ENCODE measurements around the gene ANKRD33B.

Gene ANKRD33B

DNA sequence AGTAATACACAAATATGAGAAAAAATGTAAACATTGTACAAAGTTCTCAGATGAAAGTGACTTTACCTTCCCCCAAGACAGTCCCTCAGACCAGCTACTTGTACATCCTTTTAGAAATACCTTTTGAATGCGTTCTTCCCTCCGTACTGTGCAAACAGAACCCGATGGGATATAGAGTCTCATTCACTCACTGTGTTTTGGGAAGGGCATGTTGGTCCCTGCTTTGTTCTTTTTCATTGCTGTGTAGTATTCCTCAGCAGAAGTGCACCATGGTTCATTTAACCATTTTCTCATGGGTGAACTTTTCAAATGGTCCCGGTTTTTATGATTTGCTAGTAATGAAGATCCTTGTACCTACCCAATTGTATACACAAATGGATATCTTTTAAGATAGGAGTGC lies 94.4 kb downstream of the ANKRD33B start:
- H3K4me3 ChIP-seq (ENCODE audit: low read depth, low read length) = no peak overlapping the region
- TF ChIP-seq, protein P1, sequence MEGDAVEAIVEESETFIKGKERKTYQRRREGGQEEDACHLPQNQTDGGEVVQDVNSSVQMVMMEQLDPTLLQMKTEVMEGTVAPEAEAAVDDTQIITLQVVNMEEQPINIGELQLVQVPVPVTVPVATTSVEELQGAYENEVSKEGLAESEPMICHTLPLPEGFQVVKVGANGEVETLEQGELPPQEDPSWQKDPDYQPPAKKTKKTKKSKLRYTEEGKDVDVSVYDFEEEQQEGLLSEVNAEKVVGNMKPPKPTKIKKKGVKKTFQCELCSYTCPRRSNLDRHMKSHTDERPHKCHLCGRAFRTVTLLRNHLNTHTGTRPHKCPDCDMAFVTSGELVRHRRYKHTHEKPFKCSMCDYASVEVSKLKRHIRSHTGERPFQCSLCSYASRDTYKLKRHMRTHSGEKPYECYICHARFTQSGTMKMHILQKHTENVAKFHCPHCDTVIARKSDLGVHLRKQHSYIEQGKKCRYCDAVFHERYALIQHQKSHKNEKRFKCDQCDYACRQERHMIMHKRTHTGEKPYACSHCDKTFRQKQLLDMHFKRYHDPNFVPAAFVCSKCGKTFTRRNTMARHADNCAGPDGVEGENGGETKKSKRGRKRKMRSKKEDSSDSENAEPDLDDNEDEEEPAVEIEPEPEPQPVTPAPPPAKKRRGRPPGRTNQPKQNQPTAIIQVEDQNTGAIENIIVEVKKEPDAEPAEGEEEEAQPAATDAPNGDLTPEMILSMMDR (IDR thresholded peaks at IDR 0.05; ENCODE audit: control insufficient read depth, extremely low read depth, insufficient read depth) = no peak
- no peak for DNase-seq (ENCODE audit: low read depth)

DNA sequence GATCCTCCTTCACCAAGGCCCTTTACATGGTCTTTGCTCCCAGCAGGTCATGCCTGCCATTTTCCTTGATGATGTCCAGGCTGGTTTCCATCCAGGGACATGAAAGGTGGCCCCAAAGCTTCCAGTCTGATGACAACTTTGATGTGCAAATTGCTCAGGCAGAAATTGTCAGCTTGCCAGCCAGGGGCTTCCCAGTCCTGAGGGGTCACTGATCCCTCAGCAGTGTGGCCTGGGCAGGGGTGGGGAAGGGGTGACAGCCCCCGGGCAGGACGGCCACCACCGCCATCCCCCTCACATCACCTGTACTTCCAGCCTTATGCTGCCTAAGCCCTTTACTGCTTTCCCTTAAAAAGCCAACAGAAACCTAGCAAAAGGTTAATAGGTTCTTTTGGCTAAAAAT lies 96.3 kb downstream of the ANKRD33B start:
- DNase-seq (ENCODE audit: low read depth) = no peak
- TF ChIP-seq, protein P1 (IDR thresholded peaks at IDR 0.05; ENCODE audit: control insufficient read depth, extremely low read depth, insufficient read depth) = no peak
- H3K4me3 ChIP-seq (ENCODE audit: low read depth, low read length) = no peak overlapping the region

DNA sequence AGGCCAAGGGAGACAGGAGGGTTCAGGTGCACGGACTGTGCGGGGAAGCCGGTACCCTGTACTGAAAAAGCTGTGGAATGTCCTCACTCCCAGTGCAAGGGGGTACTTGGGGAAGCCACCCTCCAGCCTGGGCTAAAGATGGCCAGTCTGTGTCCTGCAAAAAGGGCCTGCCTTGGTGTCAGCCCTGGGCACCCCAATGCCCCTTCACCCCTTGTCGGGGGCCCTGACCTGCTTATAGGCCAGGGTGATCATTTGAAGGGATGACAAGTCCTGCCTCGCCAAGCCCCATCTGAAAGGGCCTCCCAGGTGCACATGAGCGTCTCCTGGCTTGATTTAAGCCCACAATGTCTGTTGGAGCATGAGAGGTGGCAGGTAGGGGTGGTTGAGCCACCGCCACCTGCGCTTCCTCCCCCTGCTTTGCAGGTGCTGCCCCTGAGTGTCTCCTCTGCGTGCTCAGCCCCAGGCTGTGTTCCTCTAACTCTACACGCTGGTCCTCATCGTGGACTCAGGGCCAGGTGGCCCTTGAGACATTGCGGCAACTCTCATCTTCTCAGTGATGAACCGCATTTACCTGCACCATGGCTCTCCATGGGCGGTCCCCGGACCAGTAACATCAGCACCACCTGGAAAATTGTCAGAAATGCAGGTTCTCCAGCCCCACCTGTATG lies 97.0 kb downstream of the ANKRD33B start:
- DNase-seq (ENCODE audit: low read depth) = no peak
- H3K4me3 ChIP-seq (ENCODE audit: low read depth, low read length) = no peak overlapping the region
- TF ChIP-seq, protein P1 (IDR thresholded peaks at IDR 0.05; ENCODE audit: control insufficient read depth, extremely low read depth, insufficient read depth) = no peak

DNA sequence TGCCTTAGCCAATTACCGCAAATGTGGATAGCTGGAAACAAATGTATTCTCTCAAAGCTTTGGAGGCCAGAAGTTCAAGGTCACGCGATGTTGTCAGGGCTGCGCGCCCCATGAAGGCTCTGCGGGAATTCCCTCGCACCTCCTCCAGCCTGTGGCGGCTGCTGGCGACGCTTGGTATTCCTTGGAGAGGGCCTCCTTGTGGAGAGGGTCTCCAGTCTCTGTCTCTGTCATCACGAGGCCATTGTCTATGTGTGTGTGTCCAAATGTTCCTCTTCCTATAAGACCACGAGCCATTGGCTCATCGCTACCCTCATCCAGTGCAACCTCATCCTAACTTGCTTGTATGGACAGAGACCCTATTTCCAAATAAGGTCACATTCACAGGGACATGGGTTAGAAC lies 97.5 kb downstream of the ANKRD33B start:
- TF ChIP-seq, protein P1 (IDR thresholded peaks at IDR 0.05; ENCODE audit: control insufficient read depth, extremely low read depth, insufficient read depth) = no peak
- no peak for DNase-seq (ENCODE audit: low read depth)
- no peak overlapping the region for H3K4me3 ChIP-seq (ENCODE audit: low read depth, low read length)

DNA sequence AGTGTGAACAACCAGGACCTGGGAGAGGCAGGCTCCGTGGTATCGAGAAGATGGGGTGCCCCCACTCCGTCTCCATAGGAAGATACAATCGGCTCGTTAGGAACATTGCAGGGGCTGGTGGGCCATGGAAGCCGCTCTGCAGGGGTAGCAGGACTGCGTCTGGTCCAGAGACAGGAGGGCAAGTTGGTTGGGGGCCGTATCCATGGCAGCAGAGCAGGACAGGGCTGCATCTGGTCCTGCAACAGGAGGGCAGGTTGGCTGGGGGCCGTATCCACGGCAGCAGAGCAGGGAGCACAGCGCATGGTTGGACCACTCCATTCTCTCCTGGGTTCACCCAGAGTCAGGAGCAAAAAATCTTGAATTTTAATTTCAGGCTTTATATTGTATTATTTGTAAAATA lies 98.2 kb downstream of the ANKRD33B start:
- no peak overlapping the region for H3K4me3 ChIP-seq (ENCODE audit: low read depth, low read length)
- no peak for DNase-seq (ENCODE audit: low read depth)
- TF ChIP-seq, protein P1 (IDR thresholded peaks at IDR 0.05; ENCODE audit: control insufficient read depth, extremely low read depth, insufficient read depth) = no peak

DNA sequence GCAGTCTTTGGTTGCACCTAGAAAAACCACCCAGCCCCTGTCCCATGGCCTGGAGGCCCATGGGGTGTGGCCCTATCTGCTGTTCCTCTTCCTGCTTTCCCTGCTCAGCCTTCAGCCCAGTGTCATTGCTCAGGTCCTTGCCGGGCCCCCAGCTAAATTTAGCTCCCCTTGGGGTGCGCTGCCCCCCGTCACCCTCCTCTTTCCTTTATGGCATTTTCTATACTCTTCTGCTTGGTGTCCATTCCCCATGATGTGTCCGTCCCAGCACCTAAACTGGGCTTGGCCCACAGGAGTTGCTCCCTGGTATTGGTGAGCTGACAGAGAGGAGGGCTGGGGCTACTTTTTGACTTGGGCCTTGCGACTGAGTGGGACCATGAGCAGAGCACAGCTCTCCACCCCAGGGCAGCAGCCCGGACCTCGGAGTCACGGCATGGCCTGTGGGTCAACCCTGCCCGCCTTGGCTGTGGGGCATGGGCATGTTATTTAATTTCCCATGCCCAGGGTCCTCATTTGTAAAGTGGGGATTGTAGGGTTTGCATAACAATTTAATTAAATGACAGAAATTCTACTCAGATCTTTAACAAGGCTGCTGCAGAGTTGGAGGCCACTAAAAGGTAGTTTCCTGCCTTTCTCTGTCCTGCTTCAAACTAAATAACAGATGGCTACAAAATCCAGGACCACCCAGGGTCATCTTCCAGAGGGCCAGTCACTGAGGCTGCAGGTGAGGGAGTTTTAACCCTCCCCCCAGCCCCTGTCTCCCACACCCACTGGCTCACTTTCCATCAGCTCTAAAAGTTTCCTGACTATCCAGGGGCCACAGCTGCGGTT lies 99.0 kb downstream of the ANKRD33B start:
- TF ChIP-seq, protein P1 (IDR thresholded peaks at IDR 0.05; ENCODE audit: control insufficient read depth, extremely low read depth, insufficient read depth) = no peak
- H3K4me3 ChIP-seq (ENCODE audit: low read depth, low read length) = no peak overlapping the region
- no peak for DNase-seq (ENCODE audit: low read depth)

Measured in LNCaP clone FGC (cell line).